Nephron progenitor cell (in vitro differentiated cells): ENCODE measurements around the gene SGCB.

Source experiments
- DNase-seq: peaks from one replicate; pipeline ENCODE4 v3.0.0; 2021
- H3K27ac Mint-ChIP-seq: 2 replicates; pipeline ENCODE4 v1.8.0; 2021; ENCODE audit warnings: mild to moderate bottlenecking, moderate library complexity, mixed read lengths
- H3K27me3 Mint-ChIP-seq: 2 replicates; pipeline ENCODE4 v1.8.0; 2021; ENCODE audit warnings: mild to moderate bottlenecking, low read depth, mixed read lengths; ENCODE audit not compliant: poor library complexity
- H3K36me3 Mint-ChIP-seq: 2 replicates; pipeline ENCODE4 v1.8.0; 2021; ENCODE audit warnings: low read depth, mixed read lengths
- H3K4me1 Mint-ChIP-seq: 2 replicates; pipeline ENCODE4 v1.8.0; 2021; ENCODE audit warnings: mixed read lengths
- H3K4me3 Mint-ChIP-seq: 2 replicates; pipeline ENCODE4 v1.8.0; 2021; ENCODE audit warnings: mild to moderate bottlenecking, moderate library complexity, mixed read lengths
- H3K9me3 Mint-ChIP-seq: 2 replicates; pipeline ENCODE4 v1.8.0; 2021; ENCODE audit warnings: mild to moderate bottlenecking, moderate library complexity, mixed read lengths
- TF ChIP-seq, protein P1 (sequence below): fragments of 200-600 bp; sonication (generic); IDR thresholded peaks from 2 replicates; pipeline ENCODE4 v1.5.0; 2021; ENCODE audit warnings: antibody characterized with exemption

SGCB gene

DNA sequence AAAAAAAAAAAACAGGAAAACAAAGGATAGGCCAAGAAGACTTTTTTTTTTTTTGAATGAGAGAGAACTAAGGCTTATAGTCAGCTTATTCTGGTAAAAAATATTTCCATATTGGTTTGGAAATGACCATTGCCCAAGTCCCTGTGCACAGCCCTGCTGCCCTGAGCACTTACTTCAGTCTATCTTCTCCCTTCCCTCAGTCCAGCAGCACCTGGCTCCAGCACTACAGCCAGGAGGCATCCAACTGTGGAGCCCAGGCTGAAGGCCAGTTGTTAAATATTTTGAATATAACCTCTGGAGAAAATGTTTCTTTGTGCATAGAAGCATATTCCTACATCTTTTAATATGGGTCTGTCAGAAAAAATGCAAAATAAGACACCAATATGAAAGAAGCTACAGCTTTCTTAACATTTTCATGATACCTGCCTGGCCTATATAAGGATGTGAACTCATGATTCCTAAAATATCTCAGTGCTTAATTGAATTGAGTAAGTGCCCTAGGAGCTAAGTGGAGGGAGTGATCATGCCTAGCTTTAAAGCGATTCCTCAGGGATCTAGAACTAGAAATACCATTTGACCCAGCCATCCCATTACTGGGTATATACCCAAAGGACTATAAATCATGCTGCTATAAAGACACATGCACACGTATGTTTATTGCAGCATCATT lies 32.4 kb downstream of the SGCB start:
- DNase-seq = no peak
- Mint-ChIP-seq H3K36me3 (no peaks in the 10 kb centered on the region), H3K4me3 (no peak overlapping the region), H3K27ac (no peak overlapping the region), H3K9me3 (no peaks in the 10 kb centered on the region), H3K4me1 (peaks cover 4% of the 10 kb centered on the region), H3K27me3 (peaks cover 4% of the 10 kb centered on the region)
- TF ChIP-seq, protein P1, sequence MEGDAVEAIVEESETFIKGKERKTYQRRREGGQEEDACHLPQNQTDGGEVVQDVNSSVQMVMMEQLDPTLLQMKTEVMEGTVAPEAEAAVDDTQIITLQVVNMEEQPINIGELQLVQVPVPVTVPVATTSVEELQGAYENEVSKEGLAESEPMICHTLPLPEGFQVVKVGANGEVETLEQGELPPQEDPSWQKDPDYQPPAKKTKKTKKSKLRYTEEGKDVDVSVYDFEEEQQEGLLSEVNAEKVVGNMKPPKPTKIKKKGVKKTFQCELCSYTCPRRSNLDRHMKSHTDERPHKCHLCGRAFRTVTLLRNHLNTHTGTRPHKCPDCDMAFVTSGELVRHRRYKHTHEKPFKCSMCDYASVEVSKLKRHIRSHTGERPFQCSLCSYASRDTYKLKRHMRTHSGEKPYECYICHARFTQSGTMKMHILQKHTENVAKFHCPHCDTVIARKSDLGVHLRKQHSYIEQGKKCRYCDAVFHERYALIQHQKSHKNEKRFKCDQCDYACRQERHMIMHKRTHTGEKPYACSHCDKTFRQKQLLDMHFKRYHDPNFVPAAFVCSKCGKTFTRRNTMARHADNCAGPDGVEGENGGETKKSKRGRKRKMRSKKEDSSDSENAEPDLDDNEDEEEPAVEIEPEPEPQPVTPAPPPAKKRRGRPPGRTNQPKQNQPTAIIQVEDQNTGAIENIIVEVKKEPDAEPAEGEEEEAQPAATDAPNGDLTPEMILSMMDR = no peak

DNA sequence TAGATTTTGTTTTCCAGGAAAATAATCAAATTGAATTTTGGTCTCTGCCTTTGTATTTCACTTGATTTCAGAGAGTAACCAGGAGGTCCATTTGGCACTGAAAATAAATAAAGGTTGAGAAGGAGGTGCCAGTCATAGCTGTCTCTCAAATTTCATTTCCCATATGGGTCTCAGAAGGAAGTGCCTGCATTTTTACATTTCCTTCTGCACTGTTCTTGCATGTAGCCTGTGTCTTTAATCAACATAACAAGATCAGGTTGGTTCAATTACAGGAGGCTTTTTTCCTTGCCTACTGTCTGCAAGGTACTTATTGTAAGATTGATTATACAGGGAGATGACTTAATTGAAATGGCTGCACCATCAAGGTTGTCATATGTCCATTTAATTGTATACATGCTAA lies 33.7 kb downstream of the SGCB start:
- H3K27me3 Mint-ChIP-seq = peaks cover 4% of the 10 kb centered on the region

DNA sequence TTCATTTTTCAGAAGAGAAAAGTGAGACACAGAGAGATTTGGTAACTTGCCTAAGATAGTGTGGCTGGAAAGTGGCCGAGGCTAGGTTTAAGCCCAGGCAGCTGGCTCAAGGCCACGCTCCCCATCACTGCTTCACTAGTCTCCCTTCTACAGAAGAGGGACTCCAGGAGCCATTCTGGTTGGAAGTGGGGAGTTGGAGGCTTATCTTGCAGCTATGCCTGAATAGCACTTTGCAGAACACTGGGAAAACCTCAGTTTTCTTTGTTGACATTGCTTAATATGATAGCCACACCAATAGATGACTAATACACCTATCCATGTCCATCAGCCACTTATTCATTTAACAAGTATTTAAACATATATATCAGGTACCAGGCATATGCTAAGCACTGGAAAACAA lies 36.5 kb downstream of the SGCB start:
- H3K36me3 Mint-ChIP-seq = no peaks in the 10 kb centered on the region
- H3K9me3 Mint-ChIP-seq = no peaks in the 10 kb centered on the region
- H3K4me3 Mint-ChIP-seq = no peak overlapping the region
- H3K27ac Mint-ChIP-seq = no peak overlapping the region
- TF ChIP-seq, protein P1 = no peak
- no peak for DNase-seq
- no peaks in the 10 kb centered on the region for H3K27me3 Mint-ChIP-seq
- H3K4me1 Mint-ChIP-seq = peaks cover 10% of the 10 kb centered on the region

More for the DNA sequence above, 33.7 kb downstream of the SGCB start:
- H3K4me3 Mint-ChIP-seq = no peak overlapping the region
- H3K36me3 Mint-ChIP-seq = no peaks in the 10 kb centered on the region
- H3K4me1 Mint-ChIP-seq = peaks cover 4% of the 10 kb centered on the region
- TF ChIP-seq, protein P1 = no peak
- no peaks in the 10 kb centered on the region for H3K9me3 Mint-ChIP-seq
- DNase-seq = no peak
- no peak overlapping the region for H3K27ac Mint-ChIP-seq

DNA sequence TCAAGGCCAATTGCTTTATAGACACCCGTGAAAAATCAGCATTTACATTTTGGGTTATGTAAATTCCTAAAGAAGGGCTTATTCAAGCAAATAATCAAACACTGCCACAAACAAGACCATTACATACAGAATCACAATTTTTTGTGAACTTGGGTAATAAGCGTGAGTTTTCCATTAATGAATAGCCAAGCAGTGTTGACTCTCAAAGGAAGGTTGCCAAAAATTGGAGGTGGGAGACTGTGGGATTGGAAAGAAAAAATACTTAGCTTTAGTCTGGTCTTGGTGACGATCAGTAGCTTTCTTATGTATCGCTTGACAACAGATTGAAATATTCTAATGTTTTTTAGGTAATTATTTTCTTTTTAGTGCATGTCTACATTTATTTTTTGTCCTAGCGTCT lies 38.8 kb downstream of the SGCB start:
- TF ChIP-seq, protein P1 = no peak
- DNase-seq = no peak
- no peak overlapping the region for H3K4me3 Mint-ChIP-seq
- no peak overlapping the region for H3K27ac Mint-ChIP-seq
- H3K27me3 Mint-ChIP-seq = no peaks in the 10 kb centered on the region
- H3K9me3 Mint-ChIP-seq = no peaks in the 10 kb centered on the region
- no peaks in the 10 kb centered on the region for H3K36me3 Mint-ChIP-seq
- peaks cover 10% of the 10 kb centered on the region for H3K4me1 Mint-ChIP-seq

DNA sequence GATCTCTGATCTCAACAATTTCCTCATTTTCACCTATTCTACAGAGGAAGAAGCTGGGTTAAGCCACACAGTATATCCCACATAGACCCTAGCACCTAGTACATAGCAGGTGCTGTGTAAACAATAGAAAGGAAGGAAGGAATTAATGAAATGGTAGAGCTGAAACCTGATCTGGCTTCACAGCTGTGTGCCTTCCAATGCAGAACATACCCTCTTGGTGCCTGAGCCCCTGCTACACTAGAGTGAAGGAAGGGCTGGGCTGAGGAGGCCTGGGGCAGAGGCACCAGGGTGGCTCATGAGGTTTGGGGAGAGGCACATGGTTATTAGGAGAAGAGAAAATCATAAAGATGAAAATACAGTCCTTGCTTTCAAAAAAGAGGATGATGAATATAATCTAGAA lies 39.3 kb downstream of the SGCB start:
- H3K27me3 Mint-ChIP-seq = no peaks in the 10 kb centered on the region
- peaks cover 10% of the 10 kb centered on the region for H3K4me1 Mint-ChIP-seq
- no peaks in the 10 kb centered on the region for H3K36me3 Mint-ChIP-seq
- H3K27ac Mint-ChIP-seq = no peak overlapping the region
- DNase-seq = no peak
- no peak overlapping the region for H3K4me3 Mint-ChIP-seq
- H3K9me3 Mint-ChIP-seq = no peaks in the 10 kb centered on the region
- TF ChIP-seq, protein P1 = no peak

DNA sequence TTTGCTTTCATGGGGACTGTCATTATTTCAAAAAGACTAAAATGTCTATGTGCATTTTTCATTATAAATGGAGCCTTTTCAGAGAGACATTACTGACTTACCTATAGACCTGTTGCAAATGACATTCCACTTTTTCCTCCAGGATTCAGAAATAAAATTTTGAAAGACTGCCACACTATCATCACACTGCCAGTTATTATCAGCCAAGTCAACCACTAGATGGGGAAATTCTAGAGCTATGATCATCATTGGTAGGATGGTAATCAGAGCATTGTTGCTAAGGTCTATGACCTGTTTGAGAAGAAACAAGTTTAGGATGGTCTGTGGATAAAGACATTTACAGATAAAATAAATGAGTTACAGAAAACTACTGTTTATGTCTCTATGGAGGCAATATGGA lies 40.5 kb downstream of the SGCB start:
- Mint-ChIP-seq H3K27ac (no peak overlapping the region), H3K4me1 (peaks cover 10% of the 10 kb centered on the region), H3K9me3 (peaks cover 2% of the 10 kb centered on the region), H3K27me3 (peaks cover 4% of the 10 kb centered on the region), H3K4me3 (no peak overlapping the region), H3K36me3 (no peaks in the 10 kb centered on the region)
- DNase-seq = no peak
- TF ChIP-seq, protein P1 = no peak
